GM12878 (cell line): ENCODE measurements around the gene SYK. TPM values are rescaled to one million over a fixed set of nuclear protein-coding genes. Genes with fewer than 3 reads are reported as not detected.

Experiments used
- ATAC-seq: fragments of 200-7000 bp; cut with Tn5 transposase; 3 replicates; pipeline ENCODE4 v1.9.1; 2020; ENCODE audit warnings: mild to moderate bottlenecking, moderate library complexity
- BruUV-seq: library from RNA; stranded (reverse); fragments of 400-500 nt; replicated peaks from 2 replicates; lab custom pipeline; 2021; lab: Mats Ljungman, UMichigan
- CTCF ChIA-PET: fragments of 300-600 bp; sonication (Branson Sonifier 250); formaldehyde crosslinking; extraction: SDS; loops from one replicate; lab custom pipeline; 2021; ENCODE audit warnings: inconsistent platforms; lab: Yijun Ruan, JAX
- POLR2A ChIA-PET: fragments of 350-600 bp; formaldehyde crosslinking; extraction: SDS; loops from one replicate; lab custom pipeline; 2021; ENCODE audit warnings: inconsistent platforms; lab: Charles Lee
- RAD21 ChIA-PET: fragments of 300-600 bp; sonication (Branson Sonifier 250); formaldehyde crosslinking; loops from one replicate; lab custom pipeline; 2023; ENCODE audit warnings: antibody characterized with exemption; ENCODE audit not compliant: unreplicated experiment; lab: Charles Lee
- SMC1A ChIA-PET: fragments of 300-600 bp; sonication (Branson Sonifier 250); formaldehyde crosslinking; loops from one replicate; lab custom pipeline; 2023; ENCODE audit not compliant: unreplicated experiment, uncharacterized antibody; lab: Charles Lee
- DNase-seq: peaks from one replicate; pipeline ENCODE4 v3.0.0-alpha.2; 2011; ENCODE audit warnings: low read depth, low spot score
- FAIRE-seq: peaks from 3 replicates; lab custom pipeline; 2011; peaks lifted over from hg19 to GRCh38; lab: Jason Lieb, UNC
- H2AFZ ChIP-seq: 2 replicates; pipeline ENCODE4 v1.6.0; 2011; ENCODE audit warnings: low read depth, low read length, control low read depth; ENCODE audit not compliant: control insufficient read depth
- H3K27ac ChIP-seq: 2 replicates; pipeline ENCODE4 v1.5.1; 2011; ENCODE audit warnings: control low read depth; ENCODE audit not compliant: control insufficient read depth, insufficient read depth
- H3K27me3 ChIP-seq, 2 experiments: replicated peaks in 1 of 2; 2 replicates each; pipeline versions ENCODE4 v1.6.0 to v1.6.1; 2011; ENCODE audit warnings: low read length in 1 of 2; ENCODE audit not compliant: control insufficient read depth in 2 of 2, insufficient read depth in 2 of 2
- H3K36me3 ChIP-seq, 2 experiments: 2 replicates each; pipeline ENCODE4 v1.5.1; 2011; ENCODE audit warnings: low read length in 1 of 2; ENCODE audit not compliant: control insufficient read depth in 2 of 2, insufficient read depth in 2 of 2
- H3K4me1 ChIP-seq: 2 replicates; pipeline ENCODE4 v1.6.1; 2011; ENCODE audit warnings: mild to moderate bottlenecking, low read length, moderate library complexity, mixed read lengths; ENCODE audit not compliant: control insufficient read depth, insufficient read depth
- H3K4me2 ChIP-seq: 2 replicates; pipeline ENCODE4 v1.6.0; 2011; ENCODE audit warnings: control low read depth; ENCODE audit not compliant: control insufficient read depth, insufficient read depth
- H3K4me3 ChIP-seq: fragments of 200-600 bp; sonication (generic); 2 replicates; pipeline ENCODE4 v1.5.1; 2016
- H3K79me2 ChIP-seq: 2 replicates; pipeline ENCODE4 v1.6.0; 2011; ENCODE audit warnings: low read length; ENCODE audit not compliant: control insufficient read depth, insufficient read depth
- H3K9ac ChIP-seq: 2 replicates; pipeline ENCODE4 v1.8.0; 2011; ENCODE audit warnings: low read length, control low read depth, mixed read lengths; ENCODE audit not compliant: control insufficient read depth, insufficient read depth
- H3K9me3 ChIP-seq: replicated peaks from 3 replicates; pipeline ENCODE4 v1.5.1; 2011; ENCODE audit warnings: mild to moderate bottlenecking, low read length; ENCODE audit not compliant: control insufficient read depth, insufficient read depth
- H4K20me1 ChIP-seq: 2 replicates; pipeline ENCODE4 v1.6.0; 2011; ENCODE audit not compliant: control insufficient read depth, insufficient read depth
- BCL11A ChIP-seq: IDR thresholded peaks from 2 replicates; pipeline ENCODE4 v1.6.1; 2011; ENCODE audit warnings: low read depth, low read length
- CBX3 ChIP-seq: fragments of 200-600 bp; sonication (generic); IDR thresholded peaks from 2 replicates; pipeline ENCODE4 v1.6.1; 2016; ENCODE audit warnings: low read depth, borderline replicate concordance
- CTCF ChIP-seq, 3 experiments: IDR thresholded peaks in 2 of 3; conservative IDR thresholded peaks in 1 of 3; 2 replicates each; pipeline ENCODE4 v1.5.1; 2011; ENCODE audit warnings: low read depth in 3 of 3, low read length in 3 of 3, mild to moderate bottlenecking in 3 of 3, control low read depth in 2 of 3, moderate library complexity in 2 of 3, inconsistent platforms in 1 of 3, mixed read lengths in 1 of 3; ENCODE audit not compliant: control insufficient read depth in 2 of 3, insufficient read depth in 1 of 3; ENCODE audit errors: extremely low read depth in 1 of 3
- DPF2 ChIP-seq: fragments of 450-650 bp; IDR thresholded peaks from 2 replicates; pipeline ENCODE4 v1.6.1; 2017; ENCODE audit warnings: mild to moderate bottlenecking
- EP300 ChIP-seq, 2 experiments: fragments of 150-350 bp in 1 of 2; IDR thresholded peaks; 2 replicates each; pipeline ENCODE4 v1.6.1; 2011 to 2012; ENCODE audit warnings: low read depth in 2 of 2, low read length in 2 of 2, borderline replicate concordance in 1 of 2, improper control_type of control experiment in 1 of 2, inconsistent platforms in 1 of 2; ENCODE audit not compliant: control insufficient read depth in 1 of 2
- HDAC6 ChIP-seq: fragments of 200-600 bp; sonication (generic); IDR thresholded peaks from one replicate; pipeline ENCODE4 v1.8.0; 2017; ENCODE audit warnings: antibody characterized with exemption; ENCODE audit not compliant: unreplicated experiment
- IRF4 ChIP-seq: IDR thresholded peaks from 2 replicates; pipeline ENCODE4 v1.6.1; 2011; ENCODE audit warnings: low read depth, low read length
- MTA2 ChIP-seq: fragments of 450-650 bp; IDR thresholded peaks from 2 replicates; pipeline ENCODE4 v1.6.1; 2016; ENCODE audit warnings: low read depth, mild to moderate bottlenecking, moderate library complexity
- NFYB ChIP-seq: IDR thresholded peaks from 2 replicates; pipeline ENCODE4 v1.6.1; 2011; ENCODE audit warnings: low read depth, mild to moderate bottlenecking, low read length, improper control_type of control experiment, moderate library complexity; ENCODE audit not compliant: insufficient read depth
- POLR2AphosphoS2 ChIP-seq: IDR thresholded peaks from 2 replicates; pipeline ENCODE4 v1.6.1; 2011; ENCODE audit warnings: low read depth, mild to moderate bottlenecking, low read length, improper control_type of control experiment, moderate library complexity
- RBBP5 ChIP-seq: fragments of 200-600 bp; sonication (generic); conservative IDR thresholded peaks from 2 replicates; pipeline ENCODE4 v1.6.1; 2016
- RCOR1 ChIP-seq: conservative IDR thresholded peaks from 2 replicates; pipeline ENCODE4 v1.6.1; 2012; ENCODE audit warnings: low read depth, low read length, improper control_type of control experiment
- SIX5 ChIP-seq: IDR thresholded peaks from 2 replicates; pipeline ENCODE4 v1.6.1; 2011; ENCODE audit warnings: mild to moderate bottlenecking, low read depth, low read length, moderate library complexity; ENCODE audit not compliant: severe bottlenecking
- SMAD1 ChIP-seq: fragments of 450-650 bp; IDR thresholded peaks from 2 replicates; pipeline ENCODE4 v1.6.1; 2018; ENCODE audit warnings: mild to moderate bottlenecking, low read depth; ENCODE audit not compliant: partially characterized antibody
- TAF1 ChIP-seq: IDR thresholded peaks from 2 replicates; pipeline ENCODE4 v1.6.1; 2011; ENCODE audit warnings: mild to moderate bottlenecking, low read depth, low read length, borderline replicate concordance
- TCF12 ChIP-seq: IDR thresholded peaks from 2 replicates; pipeline ENCODE4 v1.6.1; 2011; ENCODE audit warnings: low read depth, mild to moderate bottlenecking, low read length
- TCF7 ChIP-seq: IDR thresholded peaks from 2 replicates; pipeline ENCODE4 v1.6.1; 2014; ENCODE audit warnings: antibody characterized with exemption, borderline replicate concordance
- ZBTB11 ChIP-seq: fragments of 450-650 bp; formaldehyde crosslinking; IDR thresholded peaks from 2 replicates; pipeline ENCODE4 v1.5.0; 2022; ENCODE audit warnings: mild to moderate bottlenecking, missing genetic modification characterization
- ZNF384 ChIP-seq: IDR thresholded peaks from 2 replicates; pipeline ENCODE4 v1.6.1; 2012; ENCODE audit warnings: low read depth, mild to moderate bottlenecking, low read length, improper control_type of control experiment, borderline replicate concordance
- WGBS: methylation state at CpG from one replicate; pipeline ENCODE4 v1.1.6; 2016; ENCODE audit warnings: low lambda C conversion rate; ENCODE audit not compliant: insufficient replicate concordance, insufficient coverage; ENCODE audit errors: missing lambda C conversion rate; 5-methylcytosine and 5-hydroxymethylcytosine counted together
- in situ Hi-C: fragments of 300-500 bp; cut with MboI; formaldehyde crosslinking; loops from 9 replicates; pipeline ENCODE4 v1.14.3; 2018; ENCODE audit warnings: mixed read lengths
- intact Hi-C: fragments of 100-400 bp; cut with micrococcal nuclease; formaldehyde crosslinking; loops from one replicate; pipeline ENCODE4 v1.14.2; 2022; ENCODE audit not compliant: unreplicated experiment
- polyA plus RNA-seq, 11 experiments: library from polyadenylated mRNA; depleted of rRNA in 4 of 11; unstranded in 6 of 11; stranded (reverse) in 5 of 11; fragments of >200 nt; fragmentation: Nextera tagmentation in 4 of 11; fragmentation: Illumina TruSeq in 1 of 11; extraction: Ambion mirVana in 4 of 11; extraction: Trizol in 1 of 11; gene quantifications; 1 replicate in 1 of 11; 2 replicates in 10 of 11; pipeline versions ENCODE4 v1.2.1 to v1.2.3, GENCODE V29; 2011 to 2016; ENCODE audit warnings: inconsistent platforms in 2 of 11, missing spikeins in 2 of 11, low read depth in 1 of 11
- total RNA-seq, 4 experiments: library from RNA; depleted of rRNA in 3 of 4; stranded (reverse); fragments of >200 nt in 3 of 4; fragmentation: Illumina TruSeq in 1 of 4; extraction: Trizol in 1 of 4; gene quantifications; 2 replicates each; pipeline versions ENCODE4 v1.2.1 to v1.2.3, GENCODE V29; 2013 to 2021

Gene SYK
- total and polyA plus RNA-seq, 10 of the 15 experiments (the other 5 are each of a cell fraction or from before 2014, with no cell fraction given): 6.5 to 135 (median 68.8) TPM

- no peak overlapping the region for H3K9ac ChIP-seq
- H4K20me1 ChIP-seq: no peaks in the 10 kb centered on the region
- in situ Hi-C loops: no loop called here
- no peak overlapping the region for H2AFZ ChIP-seq
- ATAC-seq (no peak), FAIRE-seq (no peak), DNase-seq (no peak)
- H3K27me3 ChIP-seq: no peaks in the 10 kb centered on the region; a peak in 2 of 4 replicates
- RAD21 ChIA-PET: interaction anchor here (0.5 to 1.5 kb wide), 2 partner anchors 91 to 505 kb away, joined by 3 to 5 read pairs; no protein-coding TSS in a partner anchor
- no peaks in the 10 kb centered on the region for H3K79me2 ChIP-seq
- no peak overlapping the region for H3K27ac ChIP-seq
- WGBS: 54% methylated on average over 8 of the region's 8 CpGs
- H3K4me1 ChIP-seq: peaks cover 17% of the 10 kb centered on the region
- BruUV-seq: no TSS peak
- intact Hi-C loops: loop anchor here (5.0 kb wide), 2 partner anchors 226 to 271 kb away; no protein-coding TSS in a partner anchor
- CTCF ChIA-PET: interaction anchor here (1.0 kb wide), 1 partner anchor 505 kb away, joined by 3 read pairs; no protein-coding TSS in a partner anchor
- SMC1A ChIA-PET: no interaction called here
- no peaks in the 10 kb centered on the region for H3K9me3 ChIP-seq
- TF ChIP-seq TCF12 (no peak), HDAC6 (no peak), SMAD1 (no peak), BCL11A (no peak), TAF1 (no peak), NFYB (no peak), RCOR1 (no peak), CTCF (IDR thresholded peaks at IDR 0.05 in 2 of 3, conservative IDR thresholded peaks at IDR 0.05 in 1 of 3; ENCODE audit: control insufficient read depth in 2 of 3, extremely low read depth in 1 of 3, insufficient read depth in 1 of 3, low read depth in 3 of 3, low read length in 3 of 3) (no peak), ZNF384 (no peak), POLR2AphosphoS2 (no peak), IRF4 (no peak), MTA2 (no peak), CBX3 (no peak), ZBTB11 (CRISPR knock-in tag) (no peak), TCF7 (no peak), SIX5 (no peak), RBBP5 (no peak), EP300 (IDR thresholded peaks at IDR 0.05; ENCODE audit: borderline replicate concordance in 1 of 2, control insufficient read depth in 1 of 2, low read depth in 2 of 2, low read length in 2 of 2) (no peak), DPF2 (no peak)
- H3K4me2 ChIP-seq: no peak overlapping the region
- POLR2A ChIA-PET: no interaction called here
- no peaks in the 10 kb centered on the region for H3K36me3 ChIP-seq
- no peak overlapping the region for H3K4me3 ChIP-seq
Observed at GRCh38 chr9:90921104-90921503, 119.5 kb downstream of the SYK start.
